OCI-LY3 (cell line): ENCODE data around the gene PAX5.

Experiments
- EZH2phosphoT487 ChIP-seq: fragments of 200-600 bp; shearing (Covaris generic); IDR thresholded peaks from 2 replicates; pipeline ENCODE4 v1.6.1; 2018; ENCODE audit warnings: antibody characterized with exemption, mixed run types, low read depth
- TF ChIP-seq, protein P1 (sequence below): fragments of 200-600, 300-600 bp; sonication (generic); IDR thresholded peaks from 2 replicates; pipeline ENCODE4 v1.5.1; 2014; ENCODE audit warnings: antibody characterized with exemption, low read length, low read depth

DNA sequence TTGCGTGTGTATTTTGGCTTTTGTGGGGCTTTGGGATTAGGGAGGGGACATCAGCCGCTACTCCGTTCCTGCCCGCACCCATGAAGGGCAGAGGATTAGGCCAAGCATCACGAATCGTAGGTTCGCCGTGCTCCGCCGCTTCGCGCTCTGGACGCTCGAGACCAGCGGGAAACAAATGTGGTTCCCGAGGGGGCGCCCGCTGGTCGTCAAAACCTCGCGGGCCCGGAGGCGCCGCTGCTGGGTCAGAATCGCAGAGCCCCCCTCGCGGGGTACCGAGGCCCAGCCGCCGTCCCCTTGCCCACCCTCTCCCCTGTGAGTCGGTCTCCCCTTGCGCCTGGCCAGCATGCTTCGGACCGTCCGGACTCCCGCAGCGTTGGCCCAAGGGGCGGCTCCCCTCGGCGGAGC lies 2.3 kb upstream of the PAX5 start:
- TF ChIP-seq, protein P1, sequence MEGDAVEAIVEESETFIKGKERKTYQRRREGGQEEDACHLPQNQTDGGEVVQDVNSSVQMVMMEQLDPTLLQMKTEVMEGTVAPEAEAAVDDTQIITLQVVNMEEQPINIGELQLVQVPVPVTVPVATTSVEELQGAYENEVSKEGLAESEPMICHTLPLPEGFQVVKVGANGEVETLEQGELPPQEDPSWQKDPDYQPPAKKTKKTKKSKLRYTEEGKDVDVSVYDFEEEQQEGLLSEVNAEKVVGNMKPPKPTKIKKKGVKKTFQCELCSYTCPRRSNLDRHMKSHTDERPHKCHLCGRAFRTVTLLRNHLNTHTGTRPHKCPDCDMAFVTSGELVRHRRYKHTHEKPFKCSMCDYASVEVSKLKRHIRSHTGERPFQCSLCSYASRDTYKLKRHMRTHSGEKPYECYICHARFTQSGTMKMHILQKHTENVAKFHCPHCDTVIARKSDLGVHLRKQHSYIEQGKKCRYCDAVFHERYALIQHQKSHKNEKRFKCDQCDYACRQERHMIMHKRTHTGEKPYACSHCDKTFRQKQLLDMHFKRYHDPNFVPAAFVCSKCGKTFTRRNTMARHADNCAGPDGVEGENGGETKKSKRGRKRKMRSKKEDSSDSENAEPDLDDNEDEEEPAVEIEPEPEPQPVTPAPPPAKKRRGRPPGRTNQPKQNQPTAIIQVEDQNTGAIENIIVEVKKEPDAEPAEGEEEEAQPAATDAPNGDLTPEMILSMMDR: peak; percentile 35; the same call in 1 of the 2 replicates
- no peak for TF ChIP-seq EZH2phosphoT487
